ENCODE data around the gene DHX57. TPM values are rescaled to one million over a fixed set of nuclear protein-coding genes. Genes with fewer than 3 reads are reported as not detected.

The DHX57 gene, protein sequence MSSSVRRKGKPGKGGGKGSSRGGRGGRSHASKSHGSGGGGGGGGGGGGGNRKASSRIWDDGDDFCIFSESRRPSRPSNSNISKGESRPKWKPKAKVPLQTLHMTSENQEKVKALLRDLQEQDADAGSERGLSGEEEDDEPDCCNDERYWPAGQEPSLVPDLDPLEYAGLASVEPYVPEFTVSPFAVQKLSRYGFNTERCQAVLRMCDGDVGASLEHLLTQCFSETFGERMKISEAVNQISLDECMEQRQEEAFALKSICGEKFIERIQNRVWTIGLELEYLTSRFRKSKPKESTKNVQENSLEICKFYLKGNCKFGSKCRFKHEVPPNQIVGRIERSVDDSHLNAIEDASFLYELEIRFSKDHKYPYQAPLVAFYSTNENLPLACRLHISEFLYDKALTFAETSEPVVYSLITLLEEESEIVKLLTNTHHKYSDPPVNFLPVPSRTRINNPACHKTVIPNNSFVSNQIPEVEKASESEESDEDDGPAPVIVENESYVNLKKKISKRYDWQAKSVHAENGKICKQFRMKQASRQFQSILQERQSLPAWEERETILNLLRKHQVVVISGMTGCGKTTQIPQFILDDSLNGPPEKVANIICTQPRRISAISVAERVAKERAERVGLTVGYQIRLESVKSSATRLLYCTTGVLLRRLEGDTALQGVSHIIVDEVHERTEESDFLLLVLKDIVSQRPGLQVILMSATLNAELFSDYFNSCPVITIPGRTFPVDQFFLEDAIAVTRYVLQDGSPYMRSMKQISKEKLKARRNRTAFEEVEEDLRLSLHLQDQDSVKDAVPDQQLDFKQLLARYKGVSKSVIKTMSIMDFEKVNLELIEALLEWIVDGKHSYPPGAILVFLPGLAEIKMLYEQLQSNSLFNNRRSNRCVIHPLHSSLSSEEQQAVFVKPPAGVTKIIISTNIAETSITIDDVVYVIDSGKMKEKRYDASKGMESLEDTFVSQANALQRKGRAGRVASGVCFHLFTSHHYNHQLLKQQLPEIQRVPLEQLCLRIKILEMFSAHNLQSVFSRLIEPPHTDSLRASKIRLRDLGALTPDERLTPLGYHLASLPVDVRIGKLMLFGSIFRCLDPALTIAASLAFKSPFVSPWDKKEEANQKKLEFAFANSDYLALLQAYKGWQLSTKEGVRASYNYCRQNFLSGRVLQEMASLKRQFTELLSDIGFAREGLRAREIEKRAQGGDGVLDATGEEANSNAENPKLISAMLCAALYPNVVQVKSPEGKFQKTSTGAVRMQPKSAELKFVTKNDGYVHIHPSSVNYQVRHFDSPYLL (N-terminal part only)
- total RNA-seq (2014; rRNA removed; shearing (Covaris generic)), result 19.7 and 25.5 TPM in 2 replicates

DNA sequence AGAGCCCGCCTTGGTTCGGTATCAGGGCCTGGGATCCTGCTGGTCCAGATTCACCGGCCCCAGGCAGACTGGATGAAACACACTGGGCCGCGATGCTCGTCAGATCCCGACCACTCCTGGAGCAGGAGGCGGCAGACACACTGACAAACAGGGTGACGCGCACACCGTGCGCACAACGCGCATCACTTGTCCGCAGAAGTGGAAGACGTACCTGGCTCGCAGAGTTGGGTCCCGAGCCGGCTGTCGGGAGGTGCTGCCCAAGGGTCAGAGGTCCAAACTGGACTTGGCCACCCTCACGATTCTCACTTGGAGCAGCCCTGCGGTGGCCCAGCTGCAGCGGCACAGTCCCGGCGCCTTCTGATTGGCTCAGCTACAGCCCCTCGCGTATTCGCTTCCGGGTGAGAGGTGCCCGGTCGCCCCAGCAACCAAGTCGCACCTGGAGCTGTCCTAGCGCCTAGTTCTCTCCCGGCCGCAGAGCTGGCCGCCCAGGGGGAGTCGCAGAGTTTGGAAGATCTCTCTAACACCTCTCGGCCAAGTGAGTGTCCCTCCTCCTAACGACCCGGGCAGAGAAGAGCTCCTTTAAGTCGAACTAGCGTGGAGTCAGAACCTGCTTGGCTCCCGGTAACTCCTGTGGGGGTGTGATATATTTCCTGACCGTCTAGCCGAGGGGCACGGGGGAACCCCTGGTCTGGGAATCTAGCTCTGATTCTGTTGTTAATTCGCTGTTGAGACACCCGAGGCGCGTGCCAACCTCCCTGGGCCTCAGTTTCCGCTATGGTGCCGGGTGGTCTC lies at the start of gene DHX57, which contains the start of gene MORN2:
DHX57 (minus strand) TSS at position 359 of the 792 bp plus-strand sequence. CDS start 7,529 bp downstream, outside the sequence.
MORN2 (plus strand) TSS at position 401 of the 792 bp plus-strand sequence.
- DNase-seq (ENCODE audit: low spot score), result peak; percentile 74

DNA sequence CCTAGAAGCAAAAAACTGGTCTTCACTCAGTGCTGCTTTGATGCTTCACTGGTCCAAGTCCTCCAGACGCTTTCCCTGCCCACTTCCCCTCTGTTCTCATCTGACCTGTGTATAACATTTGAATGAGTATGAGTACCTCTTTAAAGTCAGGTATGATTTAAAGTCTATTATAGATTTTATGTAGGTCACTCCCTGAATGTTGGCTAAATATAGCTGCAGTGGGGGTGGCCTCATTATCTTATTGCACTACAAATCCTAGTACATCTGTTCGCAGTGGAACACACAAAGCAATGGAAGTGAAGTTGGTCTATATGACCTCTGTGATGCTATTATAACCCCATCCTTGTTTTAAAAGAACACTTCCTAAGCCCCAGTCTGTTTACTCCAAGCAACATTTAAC lies 47.2 kb upstream of the DHX57 start:
- no peak for DNase-seq (ENCODE audit: low spot score)

DNA sequence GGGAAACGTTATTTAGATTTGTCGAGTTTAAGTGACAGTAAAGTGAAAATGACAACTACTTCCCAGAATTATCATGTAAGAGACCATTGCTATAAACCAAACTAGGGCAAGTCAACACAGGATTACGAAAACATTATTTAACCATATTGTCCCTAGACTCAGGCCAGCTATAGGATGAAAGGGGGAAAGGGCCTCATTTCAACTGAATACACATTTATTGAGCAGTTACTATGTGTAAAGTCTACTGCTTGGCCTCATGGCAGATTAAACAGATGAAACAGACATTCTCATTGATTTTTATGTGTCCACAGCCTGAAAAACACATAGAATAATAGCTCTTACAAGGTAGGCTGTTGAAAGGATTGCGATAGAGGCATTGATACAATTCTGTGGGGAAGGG lies 46.7 kb upstream of the DHX57 start:
- DNase-seq (ENCODE audit: low spot score), result no peak

DNA sequence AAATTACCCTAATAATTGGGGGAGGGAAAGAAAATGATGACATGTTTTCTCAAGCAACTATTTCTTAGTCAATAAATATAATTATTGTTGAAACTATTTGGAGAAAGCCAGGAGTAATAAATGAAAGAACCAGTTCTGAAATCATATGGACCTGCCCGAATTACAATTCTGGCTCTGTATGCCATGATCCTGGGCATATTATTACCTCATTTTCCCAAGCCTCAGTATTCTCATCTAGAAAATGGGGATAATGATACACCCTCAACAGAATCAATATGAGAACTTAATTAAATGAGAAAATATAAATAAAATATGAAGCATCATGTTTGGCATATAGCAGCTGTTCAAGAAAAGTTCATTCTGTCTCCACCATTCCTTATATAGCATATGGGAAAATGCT lies 36.9 kb upstream of the DHX57 start:
- no peak for DNase-seq (ENCODE audit: low spot score)

DNA sequence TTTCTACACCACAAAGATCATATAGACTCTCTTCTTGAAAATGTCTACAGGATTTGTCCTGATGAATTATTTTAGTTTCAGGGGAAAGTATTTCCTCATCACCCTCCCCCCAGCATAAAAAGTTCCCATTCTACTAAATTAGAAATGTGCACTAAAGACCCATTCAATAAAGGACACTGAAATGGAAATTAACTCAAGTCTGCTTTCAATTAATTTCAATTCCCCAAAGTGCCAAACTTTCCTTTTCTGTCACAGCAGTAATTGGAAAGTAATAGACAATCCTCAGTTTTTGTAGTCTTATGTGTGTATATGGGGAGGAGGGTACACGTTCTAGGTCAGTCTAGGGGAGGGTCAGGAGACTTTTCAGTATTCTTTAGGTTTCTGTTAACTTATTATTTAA lies 35.5 kb upstream of the DHX57 start:
- DNase-seq (ENCODE audit: low spot score), result no peak

DNA sequence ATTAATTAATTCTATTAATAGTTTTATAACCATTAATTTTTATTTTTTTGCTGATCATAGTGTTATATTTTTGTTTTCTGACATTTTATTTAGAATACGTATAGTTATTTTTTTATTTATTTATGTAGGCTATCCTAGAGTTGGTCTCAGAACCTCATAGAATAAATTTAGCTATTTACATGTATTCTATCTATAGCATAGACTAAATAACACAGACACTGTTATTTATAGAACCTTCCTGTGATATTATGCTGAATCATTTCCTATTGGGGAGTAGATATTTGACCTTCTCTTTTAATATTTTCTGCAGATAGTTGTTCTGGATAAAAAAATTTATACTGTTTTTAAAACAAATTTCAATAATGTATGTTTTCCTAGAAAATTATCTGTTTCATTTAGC lies 34.1 kb upstream of the DHX57 start:
- DNase-seq (ENCODE audit: low spot score), result no peak

DNA sequence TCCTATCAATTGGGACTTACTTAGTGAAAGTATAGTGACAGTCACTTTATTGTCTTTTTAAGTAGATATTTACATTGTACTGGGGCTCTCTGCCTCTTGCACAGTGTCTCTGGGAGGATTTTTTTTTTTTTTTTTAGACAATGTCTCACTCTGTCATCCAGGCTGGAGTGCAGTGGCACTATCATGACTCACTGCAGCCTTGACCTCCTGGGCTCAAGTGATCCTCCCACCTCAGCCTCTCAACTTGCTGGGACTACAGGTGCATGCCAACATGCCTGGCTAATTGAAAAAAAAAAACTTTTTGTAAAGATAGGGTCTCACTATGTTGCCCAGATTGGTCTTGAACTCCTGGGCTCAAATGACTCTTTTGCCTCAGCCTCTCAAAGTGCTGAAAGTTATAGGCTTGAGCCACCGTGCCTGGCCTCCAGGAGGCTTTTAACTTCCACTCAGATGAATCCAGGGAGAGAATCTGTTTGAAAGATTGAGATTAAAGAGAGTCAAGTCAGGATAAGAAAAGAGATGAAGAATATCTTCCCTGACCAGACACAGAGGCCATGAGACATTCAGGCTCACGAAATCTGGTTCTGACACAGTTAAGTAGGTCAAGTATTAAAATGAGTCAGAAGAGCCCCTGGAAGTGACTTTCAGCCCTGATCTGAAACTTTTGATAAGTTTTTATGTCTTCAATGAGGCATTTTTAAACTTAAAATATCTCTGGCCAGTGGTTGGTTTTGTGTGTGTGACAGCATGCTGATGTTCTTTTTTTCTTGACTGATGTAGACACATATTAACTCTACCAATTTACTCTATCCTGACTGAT lies 32.2 kb upstream of the DHX57 start:
- DNase-seq (ENCODE audit: low spot score), result no peak

DNA sequence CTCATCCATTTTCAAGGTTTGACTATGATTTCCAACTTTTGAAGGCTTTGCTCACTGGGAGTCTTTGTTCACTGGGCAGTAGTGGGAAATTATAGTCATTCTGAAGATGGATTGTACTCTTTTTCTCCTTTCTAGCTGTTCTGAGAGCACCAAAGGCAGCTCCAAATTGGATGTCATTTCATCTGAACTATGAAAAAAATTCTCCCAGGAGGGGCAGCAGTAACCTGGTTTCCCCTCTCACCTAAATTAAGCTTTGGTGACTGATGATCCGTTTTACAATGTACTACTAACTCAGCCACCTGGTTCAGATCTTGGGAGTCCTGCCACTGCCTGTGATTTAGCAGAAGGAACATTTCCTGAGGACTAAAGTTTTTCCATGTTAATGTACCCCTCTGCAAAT lies 31.5 kb upstream of the DHX57 start:
- no peak for DNase-seq (ENCODE audit: low spot score)

DNA sequence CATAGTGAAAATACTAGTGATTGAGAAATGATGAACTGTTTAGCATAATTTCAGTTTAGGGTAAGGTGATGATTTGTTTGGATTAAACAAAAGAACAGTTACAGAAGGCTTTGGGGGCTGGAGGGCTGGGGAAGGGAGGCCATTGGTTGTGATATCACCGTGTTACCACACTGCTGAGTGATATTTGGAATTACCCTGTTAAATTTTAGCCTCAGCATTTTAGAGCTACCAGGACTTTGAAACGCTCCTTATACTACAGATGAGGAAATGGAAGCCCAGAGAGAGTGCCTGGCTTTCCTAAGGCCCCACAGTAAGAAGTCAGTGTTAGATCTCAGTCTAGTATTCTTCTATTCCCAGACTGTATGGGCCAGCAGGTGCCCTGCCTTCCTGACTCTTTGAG lies 29.5 kb upstream of the DHX57 start:
- DNase-seq (ENCODE audit: low spot score), result no peak

DNA sequence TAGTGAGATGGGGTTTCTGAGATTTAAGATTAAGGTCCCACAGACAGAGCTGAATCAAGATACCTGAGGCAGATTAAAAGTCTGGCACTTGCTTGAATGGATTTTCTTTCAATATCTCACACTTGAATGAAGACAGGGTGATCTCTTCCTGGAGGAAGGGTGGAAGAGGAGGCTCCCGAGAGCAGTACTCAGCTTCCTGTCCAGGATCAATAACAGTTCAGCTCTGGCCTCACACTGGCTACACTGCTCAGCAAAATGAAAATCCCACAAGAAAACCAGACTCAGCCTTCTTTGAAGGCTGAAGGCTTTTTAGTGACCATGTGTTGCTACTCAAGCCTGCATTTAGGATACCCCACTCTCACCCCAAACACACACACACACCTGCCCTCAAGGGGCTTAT lies 25.0 kb upstream of the DHX57 start:
- DNase-seq (ENCODE audit: low spot score), result no peak

DNA sequence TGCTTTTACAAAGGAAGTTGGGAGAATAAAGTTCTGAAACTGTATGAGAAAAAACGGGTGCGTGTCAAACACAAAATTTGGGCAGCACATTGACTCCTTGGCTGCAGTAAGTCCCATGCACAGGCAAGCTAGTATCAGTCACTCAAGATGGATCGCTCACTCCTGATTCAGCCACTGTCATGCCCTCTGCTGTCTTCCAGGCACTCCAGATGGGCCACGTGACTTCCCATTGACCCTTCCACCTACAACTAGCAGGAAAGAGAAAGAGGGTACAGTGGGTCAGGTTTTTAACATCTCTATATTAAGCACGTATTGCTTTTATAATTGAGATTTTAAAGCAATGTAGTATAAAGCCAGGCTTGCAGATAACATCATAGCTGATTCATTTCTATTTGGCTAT lies 22.5 kb upstream of the DHX57 start:
- no peak for DNase-seq (ENCODE audit: low spot score)

DNA sequence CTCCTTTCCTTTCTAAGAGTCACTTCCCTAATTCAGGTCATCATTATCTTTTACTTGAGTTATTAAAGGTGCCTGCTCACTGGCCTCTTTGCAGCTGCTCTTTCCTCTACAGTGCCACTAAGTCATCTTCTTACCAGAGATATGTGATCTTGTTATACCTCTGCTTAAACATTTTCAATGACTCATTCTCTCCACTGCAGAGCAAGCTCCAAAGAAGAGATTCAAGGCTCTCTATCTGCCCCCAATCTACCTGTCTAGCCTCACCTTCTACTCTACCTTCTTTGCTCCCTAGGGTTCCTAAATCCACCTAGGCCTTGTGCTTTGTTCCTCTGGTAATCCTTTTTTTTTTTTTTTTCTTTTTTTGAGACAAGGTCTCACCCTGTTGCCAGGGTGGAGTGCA lies 17.1 kb upstream of the DHX57 start:
- no peak for DNase-seq (ENCODE audit: low spot score)

DNA sequence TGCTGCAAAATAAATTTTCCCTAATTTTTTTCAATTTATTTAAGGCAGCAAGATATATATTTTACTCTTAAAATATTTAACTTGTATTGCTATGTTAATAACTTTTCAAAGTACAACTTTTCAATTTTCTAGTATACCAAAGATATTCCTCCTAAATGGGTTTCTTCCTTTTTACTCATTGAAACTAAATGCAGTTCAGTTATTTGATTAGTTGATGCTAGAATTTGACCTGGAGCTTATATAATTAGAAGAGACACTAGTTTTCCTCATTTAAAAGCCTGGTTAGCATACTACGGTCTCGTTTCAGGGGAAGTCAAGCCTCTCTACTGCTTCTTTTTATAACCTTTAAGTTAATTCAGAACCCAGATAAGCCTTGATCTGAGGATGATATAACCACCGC lies 13.8 kb upstream of the DHX57 start, which contains the start of gene ARHGEF33:
ARHGEF33 (plus strand) TSS at position 301 of the 400 bp plus-strand sequence. CDS start 29,573 bp downstream, outside the sequence.
- DNase-seq (ENCODE audit: low spot score), result no peak

DNA sequence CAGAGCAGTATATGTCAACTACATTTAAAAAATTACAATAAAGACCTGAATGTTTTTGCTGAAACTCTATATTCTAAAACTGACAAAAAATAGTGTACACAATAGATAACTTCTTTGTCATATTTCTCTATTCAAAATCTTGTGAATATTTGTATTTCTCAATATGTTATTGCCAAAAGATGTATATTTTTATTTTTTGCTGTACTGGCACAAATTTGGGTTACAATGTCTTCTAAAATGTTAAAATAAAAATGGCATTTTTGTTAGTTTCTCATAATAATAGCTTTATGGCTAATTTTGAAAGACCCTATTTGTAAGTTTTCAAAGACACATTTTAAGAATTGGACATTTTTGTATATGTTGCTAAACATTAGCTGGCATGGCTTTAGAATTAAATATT lies 13.3 kb upstream of the DHX57 start:
- no peak for DNase-seq (ENCODE audit: low spot score)

DNA sequence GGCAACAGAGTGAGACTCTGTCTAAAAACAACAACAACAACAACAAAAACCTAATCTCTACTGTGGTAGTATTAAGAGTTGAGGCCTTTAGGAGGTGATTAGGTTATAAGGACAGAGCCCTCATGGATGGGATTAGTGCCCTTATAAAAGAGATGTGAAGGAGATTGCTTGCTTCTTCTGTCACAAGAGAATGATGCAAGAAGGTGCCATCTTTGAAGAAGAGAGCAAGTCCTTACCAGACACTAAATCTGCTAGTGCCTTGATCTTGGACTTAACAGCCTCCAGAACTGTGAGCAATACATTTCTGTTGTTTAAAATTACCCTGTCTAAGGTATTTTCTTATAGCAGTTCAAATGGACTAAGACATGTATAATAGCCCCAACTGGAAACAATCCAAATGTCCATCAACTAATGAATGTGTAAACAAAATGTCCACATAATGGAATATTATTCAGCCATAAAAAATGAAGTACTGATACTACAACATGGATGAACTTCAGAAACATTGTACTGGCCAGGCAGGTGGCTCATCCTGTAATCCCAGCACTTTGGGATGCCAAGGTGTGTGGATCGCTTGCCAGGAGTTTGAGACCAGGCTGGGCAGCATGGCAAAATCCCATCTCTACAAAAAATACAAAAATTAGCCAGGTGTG lies 12.3 kb upstream of the DHX57 start:
- no peak for DNase-seq (ENCODE audit: low spot score)

DNA sequence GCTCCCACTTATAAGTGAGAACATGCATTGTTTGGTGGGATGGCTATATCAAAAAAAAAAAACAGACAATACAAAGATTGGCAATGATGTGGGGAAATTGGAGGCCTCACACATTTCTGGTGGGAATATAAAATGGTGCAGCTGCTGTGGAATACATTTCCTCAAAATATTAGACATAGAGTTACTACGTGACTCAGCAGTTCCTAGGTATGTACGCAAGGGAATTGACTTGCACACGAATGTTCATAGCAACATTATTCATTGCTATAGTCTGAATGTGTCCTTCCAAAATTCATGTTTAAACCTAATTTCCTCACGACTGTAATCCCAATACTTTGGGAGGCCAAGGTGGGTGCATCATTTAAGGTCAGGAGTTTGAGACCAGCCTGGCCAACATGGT lies 11.6 kb upstream of the DHX57 start:
- DNase-seq (ENCODE audit: low spot score), result no peak

DNA sequence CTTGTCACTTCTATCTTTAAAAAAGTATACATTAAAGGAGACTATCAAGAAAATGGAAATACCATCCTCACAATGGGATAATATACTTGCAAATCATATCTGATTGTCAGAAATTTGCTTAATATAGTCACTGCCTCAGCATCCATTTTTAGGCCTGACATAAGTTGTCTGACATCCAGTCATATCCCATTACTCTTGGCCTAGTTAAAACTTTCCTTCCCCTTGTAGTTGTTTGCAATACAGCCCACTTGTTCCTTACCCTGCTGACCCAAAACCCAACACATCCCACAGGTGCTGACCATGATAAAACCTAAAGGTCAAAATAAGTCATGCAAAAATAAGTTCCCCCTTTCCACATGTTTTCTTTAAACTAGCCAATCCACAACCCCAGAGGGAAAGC lies 10.3 kb upstream of the DHX57 start:
- DNase-seq (ENCODE audit: low spot score), result no peak

DNA sequence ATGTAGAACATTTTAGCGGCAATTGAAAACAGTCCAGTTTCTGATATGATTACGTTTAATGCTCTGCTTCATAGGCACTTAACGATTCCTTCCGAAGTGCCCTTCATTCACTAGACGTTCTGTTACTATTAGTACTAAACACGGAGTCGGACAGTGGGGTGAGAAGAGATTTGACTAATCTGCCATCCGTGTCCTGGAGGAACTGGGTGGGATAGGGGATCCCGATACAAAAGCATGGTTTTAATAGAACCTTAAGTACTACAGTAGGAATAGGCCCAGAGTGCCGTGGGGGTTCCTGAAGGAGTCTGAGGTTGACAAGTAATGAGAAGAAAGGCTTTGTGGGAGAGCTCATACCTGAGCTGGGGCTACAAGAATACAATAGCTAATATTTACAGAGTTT lies 673 bp upstream of the DHX57 start:
- no peak for DNase-seq (ENCODE audit: low spot score)

DNA sequence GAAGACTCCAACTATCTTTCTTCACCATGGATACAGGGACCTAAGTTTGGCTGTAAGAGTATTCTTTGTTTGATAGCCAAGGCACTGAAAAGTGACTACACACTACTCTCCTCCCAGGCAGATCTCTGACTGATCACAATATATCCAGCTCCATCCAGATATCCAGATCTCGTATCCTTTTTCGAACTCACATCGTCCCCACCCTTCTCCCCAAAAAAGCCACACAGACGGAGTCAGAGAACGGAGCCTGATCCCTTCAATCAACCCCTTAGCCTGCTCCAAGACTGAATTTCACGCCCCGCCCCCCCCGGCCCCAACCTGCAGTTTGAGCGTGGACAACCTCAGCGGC lies 533 bp downstream of the DHX57 start:
- DNase-seq (ENCODE audit: low spot score), result no peak

DNA sequence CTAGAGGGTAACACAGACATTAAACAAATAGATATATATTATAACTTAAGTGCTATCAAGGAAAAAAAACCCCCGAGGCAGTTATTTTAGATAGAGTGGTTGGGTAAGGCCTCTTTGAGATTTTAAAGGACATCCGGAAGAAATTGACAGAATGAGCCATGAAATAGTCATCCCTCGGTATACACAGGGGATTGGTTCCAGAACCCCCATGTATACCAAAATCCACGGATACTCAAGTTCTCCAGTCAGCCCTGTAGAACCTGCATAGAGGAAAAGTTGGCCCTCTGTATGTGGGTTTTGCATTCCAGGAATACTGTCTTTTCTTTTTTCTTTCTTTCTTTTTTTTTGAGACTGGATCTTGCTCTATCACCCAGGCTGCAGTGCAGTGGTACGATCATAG lies 2.0 kb downstream of the DHX57 start:
- no peak for DNase-seq (ENCODE audit: low spot score)
